SH-SY5Y (cell line): Measurements from ENCODE around the gene ATP9B.

Source experiments
- GATA2 ChIP-seq: IDR thresholded peaks from 2 replicates; pipeline ENCODE4 v1.6.1; 2011; ENCODE audit warnings: mild to moderate bottlenecking, low read depth, low read length
- GATA3 ChIP-seq: IDR thresholded peaks from 2 replicates; pipeline ENCODE4 v1.6.1; 2011; ENCODE audit warnings: low read depth, mild to moderate bottlenecking, low read length, moderate library complexity

- TF ChIP-seq GATA2, result no peak
- no peak for TF ChIP-seq GATA3
Measured at GRCh38 chr18:79344208-79344581, 275.0 kb downstream of the ATP9B start.
